Astrocyte of the spinal cord (primary cell): Measurements from ENCODE around the gene LRRC75B.
"Not testable (repeated sequence)": the region's sequence is repeated elsewhere in the genome, so short reads cannot be mapped to it uniquely, and the experiment has no call there.

Experiments
- DNase-seq: peaks from one replicate; pipeline ENCODE4 v3.0.0; 2011; ENCODE audit warnings: low read depth, low spot score
- H3K4me3 ChIP-seq: 2 replicates; pipeline ENCODE4 v1.5.1; 2011; ENCODE audit warnings: low read depth, mild to moderate bottlenecking, low read length, moderate library complexity
- CTCF ChIP-seq: IDR thresholded peaks from 2 replicates; pipeline ENCODE4 v1.5.1; 2012; ENCODE audit warnings: low read depth, mild to moderate bottlenecking, low read length, inconsistent platforms
- in situ Hi-C: cut with HindIII; loops from 2 replicates; pipeline ENCODE4 v1.10.0; 2017; ENCODE audit warnings: low sequenced_read_pairs

Gene LRRC75B

GRCh38 chr22:24599514-24599913 is 6.6 kb upstream of the LRRC75B start:
- in situ Hi-C loops: no loop called here
- DNase-seq: no peak
- no peak for TF ChIP-seq CTCF
- no peak overlapping the region for H3K4me3 ChIP-seq

- H3K4me3 ChIP-seq, DNase-seq, in situ Hi-C loops: not testable (repeated sequence)
Observed at GRCh38 chr22:24597076-24597475, 4.2 kb upstream of the LRRC75B start.

DNA sequence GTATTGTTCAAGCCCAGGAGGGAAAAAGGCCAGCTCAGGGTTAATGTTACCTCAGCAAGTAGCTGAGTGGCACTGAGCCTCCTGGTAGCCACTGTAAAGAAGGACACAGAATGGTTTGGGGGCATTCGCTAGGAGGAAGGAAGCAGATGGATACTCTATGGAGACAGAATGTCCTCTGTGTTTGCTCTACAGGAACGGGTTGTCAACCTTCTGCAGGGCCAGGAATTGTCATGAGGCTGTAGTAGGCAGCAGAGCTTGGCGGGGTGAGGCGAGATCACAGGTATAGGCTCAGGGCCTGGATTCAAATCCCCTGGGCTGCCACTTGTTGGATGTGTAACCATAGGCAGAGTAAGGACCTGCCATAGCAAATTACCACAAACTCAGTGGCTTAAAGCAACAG is 3.0 kb upstream of the LRRC75B start:
- no peak for DNase-seq
- in situ Hi-C loops: no loop called here
- no peak overlapping the region for H3K4me3 ChIP-seq
- TF ChIP-seq CTCF: no peak

DNA sequence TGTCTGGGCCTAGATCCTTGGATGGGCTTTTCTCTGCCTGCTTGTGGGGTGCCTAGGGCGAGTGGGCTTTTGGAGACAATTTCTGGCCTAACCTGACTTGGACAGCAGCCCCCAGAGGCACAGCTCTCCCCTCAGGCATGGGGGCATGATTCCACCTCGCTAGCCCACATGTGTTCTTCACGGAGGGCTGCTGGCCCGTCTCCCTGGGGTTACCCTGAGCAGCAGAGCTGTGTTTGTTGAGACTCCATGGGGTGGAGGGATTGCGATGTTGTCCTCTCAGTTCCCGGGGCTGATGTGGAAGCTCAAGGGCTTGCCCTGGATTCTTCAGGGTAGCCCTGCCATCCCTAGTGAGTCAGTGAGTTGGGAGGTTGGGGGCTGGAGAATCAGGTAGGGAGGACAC is 2.4 kb upstream of the LRRC75B start:
- no peak for DNase-seq
- in situ Hi-C loops: no loop called here
- H3K4me3 ChIP-seq: no peak overlapping the region

DNA sequence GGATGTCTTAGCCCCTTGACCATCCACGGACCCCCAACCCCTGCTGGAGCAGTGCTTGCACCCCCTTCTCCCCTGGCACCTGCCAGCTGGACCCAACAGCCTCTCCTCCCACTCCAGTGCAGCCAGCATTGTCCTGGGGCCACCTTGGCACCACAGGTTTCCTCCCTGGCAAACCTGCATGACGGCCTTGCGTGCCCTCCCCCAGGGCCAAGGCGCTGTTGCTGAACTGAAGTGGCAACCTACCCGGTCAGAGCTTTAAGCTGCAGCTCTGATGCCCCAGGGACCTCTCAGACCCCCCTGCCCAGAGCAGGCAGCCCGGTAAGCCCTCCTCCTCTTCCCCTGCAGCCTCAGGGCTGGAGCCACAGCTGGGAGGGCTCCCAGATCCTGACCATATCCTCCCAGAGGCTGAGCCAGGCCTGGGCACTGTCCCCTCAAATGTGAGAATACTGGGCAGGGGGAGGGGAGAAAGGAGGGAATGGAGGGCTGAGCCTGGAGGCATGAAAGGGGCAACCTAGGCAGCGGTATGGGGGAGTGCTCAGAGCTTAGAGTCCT is 1.8 kb upstream of the LRRC75B start:
- DNase-seq: no peak
- no peak for TF ChIP-seq CTCF
- in situ Hi-C loops: no loop called here
- H3K4me3 ChIP-seq: no peak overlapping the region

More for the DNA sequence above, 2.4 kb upstream of the LRRC75B start:
- TF ChIP-seq CTCF: no peak

DNA sequence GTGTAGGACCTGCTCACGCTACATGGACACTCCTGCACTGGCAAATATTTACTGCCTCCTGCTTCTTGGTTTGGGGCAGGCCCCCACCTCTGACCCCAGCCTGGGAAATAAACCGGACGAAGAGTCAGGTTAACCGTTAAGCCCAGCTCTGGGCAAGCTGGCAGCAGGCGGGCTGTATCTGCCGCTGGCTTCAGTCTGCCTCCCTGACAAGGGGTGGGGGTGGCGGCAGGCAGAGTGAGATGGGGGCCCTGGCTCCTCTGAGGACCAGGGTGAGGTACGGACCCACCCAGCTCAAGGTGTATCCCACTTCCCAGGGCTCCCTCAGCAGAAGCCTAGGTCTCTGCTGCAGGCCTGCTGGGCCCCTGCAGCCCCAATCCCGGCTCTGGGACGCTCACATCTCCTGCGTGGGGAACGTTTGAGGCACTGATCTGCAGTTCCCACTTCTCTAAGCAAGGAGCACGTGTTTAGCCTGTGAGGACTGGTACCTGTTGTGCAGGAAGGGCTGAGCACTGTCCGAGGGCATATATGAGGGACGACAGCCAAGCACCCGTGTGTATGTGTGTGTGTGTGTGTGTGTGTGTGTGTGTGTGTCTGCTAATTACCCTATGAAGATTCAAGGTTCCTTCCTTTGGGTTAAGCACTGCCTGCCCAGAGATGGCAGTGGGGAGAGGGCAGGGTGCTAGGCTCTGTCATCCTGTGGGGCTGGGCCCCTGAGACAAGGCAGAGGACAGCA is 1.1 kb upstream of the LRRC75B start:
- DNase-seq: no peak
- no peak overlapping the region for H3K4me3 ChIP-seq
- no peak for TF ChIP-seq CTCF
- in situ Hi-C loops: no loop called here

DNA sequence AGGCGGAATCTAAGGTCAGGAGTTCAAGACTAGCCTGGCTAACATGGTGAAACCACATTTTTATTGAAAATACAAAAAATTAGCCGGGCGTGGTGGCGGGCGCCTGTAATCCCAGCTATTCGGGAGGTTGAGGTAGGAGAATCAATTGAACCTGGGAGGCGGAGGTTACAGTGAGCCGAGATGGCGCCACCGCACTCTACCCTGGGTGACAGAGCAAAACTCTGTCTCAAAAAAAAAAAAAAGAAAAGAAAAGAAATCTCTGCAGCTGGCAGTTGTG is 624 bp upstream of the LRRC75B start:
- H3K4me3 ChIP-seq: peak overlapping the region; percentile 47
- in situ Hi-C loops, DNase-seq: not testable (repeated sequence)
